Measurements from ENCODE around the gene PHACTR1.
"Not testable (repeated sequence)": the region's sequence is repeated elsewhere in the genome, so short reads cannot be mapped to it uniquely, and the experiment has no call there.

Gene PHACTR1

GRCh38 chr6:13101409-13101808, 384.8 kb downstream of the PHACTR1 start:
- FAIRE-seq (no peak), DNase-seq (ENCODE audit: low spot score) (no peak)

- FAIRE-seq (no peak), DNase-seq (ENCODE audit: low spot score) (no peak)
These were observed 385.4 kb downstream of the PHACTR1 start for GRCh38 chr6:13101985-13102384.

- FAIRE-seq (no peak), DNase-seq (ENCODE audit: low spot score) (no peak)
These were observed 386.6 kb downstream of the PHACTR1 start for GRCh38 chr6:13103169-13103568.

GRCh38 chr6:13105139-13105538, 388.6 kb downstream of the PHACTR1 start:
- FAIRE-seq (no peak), DNase-seq (ENCODE audit: low spot score) (no peak)

- DNase-seq (ENCODE audit: low spot score) (no peak), FAIRE-seq (no peak)
These were observed 396.4 kb downstream of the PHACTR1 start for GRCh38 chr6:13112921-13113320.

- DNase-seq (ENCODE audit: low spot score), result no peak
- no peak for FAIRE-seq
These were observed 396.8 kb downstream of the PHACTR1 start for GRCh38 chr6:13113376-13113775.

GRCh38 chr6:13113981-13114593, 397.5 kb downstream of the PHACTR1 start:
- FAIRE-seq (no peak), DNase-seq (ENCODE audit: low spot score) (no peak)

GRCh38 chr6:13116155-13116554, 399.6 kb downstream of the PHACTR1 start:
- FAIRE-seq, result no peak

GRCh38 chr6:13117570-13117969, 401.0 kb downstream of the PHACTR1 start:
- DNase-seq (ENCODE audit: low spot score) (no peak), FAIRE-seq (no peak)

More at GRCh38 chr6:13116155-13116554, 399.6 kb downstream of the PHACTR1 start:
- no peak for DNase-seq (ENCODE audit: low spot score)

GRCh38 chr6:13119549-13119948, 403.0 kb downstream of the PHACTR1 start:
- FAIRE-seq, result no peak

GRCh38 chr6:13120483-13121482, 404.2 kb downstream of the PHACTR1 start:
- no peak for FAIRE-seq
- DNase-seq (ENCODE audit: low spot score), result no peak

More at GRCh38 chr6:13119549-13119948, 403.0 kb downstream of the PHACTR1 start:
- DNase-seq (ENCODE audit: low spot score), result no peak

GRCh38 chr6:13124131-13124530, 407.6 kb downstream of the PHACTR1 start:
- FAIRE-seq, result no peak
- no peak for DNase-seq (ENCODE audit: low spot score)

GRCh38 chr6:13125841-13126240, 409.3 kb downstream of the PHACTR1 start:
- FAIRE-seq (no peak), DNase-seq (ENCODE audit: low spot score) (no peak)

- no peak for FAIRE-seq
- no peak for DNase-seq (ENCODE audit: low spot score)
These were observed 415.5 kb downstream of the PHACTR1 start for GRCh38 chr6:13131935-13132661.

GRCh38 chr6:13133894-13134293, 417.3 kb downstream of the PHACTR1 start:
- not testable (repeated sequence) for FAIRE-seq; DNase-seq (ENCODE audit: low spot score)

- DNase-seq (ENCODE audit: low spot score), result no peak
- FAIRE-seq, result no peak
These were observed 418.6 kb downstream of the PHACTR1 start for GRCh38 chr6:13135152-13135551.

GRCh38 chr6:13139119-13139518, 422.6 kb downstream of the PHACTR1 start:
- DNase-seq (ENCODE audit: low spot score), result no peak
- FAIRE-seq, result no peak

- FAIRE-seq (no peak), DNase-seq (ENCODE audit: low spot score) (no peak)
These were observed 424.4 kb downstream of the PHACTR1 start for GRCh38 chr6:13140980-13141379.

GRCh38 chr6:13141387-13141786, 424.8 kb downstream of the PHACTR1 start:
- DNase-seq (ENCODE audit: low spot score), result no peak
- FAIRE-seq, result no peak

- no peak for DNase-seq (ENCODE audit: low spot score)
- FAIRE-seq, result no peak
These were observed 426.0 kb downstream of the PHACTR1 start for GRCh38 chr6:13142611-13143010.

- FAIRE-seq (no peak), DNase-seq (ENCODE audit: low spot score) (no peak)
These were observed 429.9 kb downstream of the PHACTR1 start for GRCh38 chr6:13146442-13146841.

- FAIRE-seq, result no peak
- no peak for DNase-seq (ENCODE audit: low spot score)
These were observed 430.8 kb downstream of the PHACTR1 start for GRCh38 chr6:13147376-13147775.

All from RCC 7860 (cell line).